HG02571 (cell line): ENCODE measurements around the gene PARD3.

Source experiments
- ATAC-seq: cut with Tn5 transposase; IDR thresholded peaks from one replicate; pipeline ENCODE4 v1.9.1; 2021; ENCODE audit warnings: mild to moderate bottlenecking, moderate library complexity; ENCODE audit not compliant: unreplicated experiment

The PARD3 gene

GRCh38 chr10:34244756-34245484 is 570.2 kb downstream of the PARD3 start:
- ATAC-seq, result no peak

GRCh38 chr10:34241226-34242000 is 573.7 kb downstream of the PARD3 start:
- ATAC-seq, result no peak

- no peak for ATAC-seq
Observed at GRCh38 chr10:34240039-34240438, 575.1 kb downstream of the PARD3 start.

DNA sequence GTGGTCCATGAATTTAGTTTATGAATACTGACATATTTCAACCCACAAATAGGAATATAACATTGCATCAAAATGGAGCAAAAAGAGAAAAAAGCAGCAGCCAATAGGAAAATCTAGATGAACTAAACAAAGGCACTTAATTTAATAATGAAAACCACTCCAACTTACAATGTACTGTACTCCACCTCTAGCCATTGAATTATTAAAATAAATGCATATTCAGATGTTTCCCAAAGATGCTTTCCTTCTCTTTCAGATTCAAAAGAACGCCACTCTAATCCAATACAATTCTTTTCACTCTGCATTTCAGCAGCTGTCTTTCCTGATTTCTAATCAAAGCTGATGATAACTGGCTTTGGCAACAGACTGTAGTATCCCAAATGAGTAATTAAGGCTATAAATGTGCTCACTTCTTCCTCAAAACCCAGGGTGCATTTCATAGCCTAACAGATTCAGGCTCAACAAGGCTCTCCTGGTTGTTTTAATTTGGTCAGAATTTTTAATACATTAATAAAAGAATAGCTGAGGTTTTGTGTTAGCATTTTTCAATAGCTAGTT is 577.1 kb downstream of the PARD3 start:
- no peak for ATAC-seq

DNA sequence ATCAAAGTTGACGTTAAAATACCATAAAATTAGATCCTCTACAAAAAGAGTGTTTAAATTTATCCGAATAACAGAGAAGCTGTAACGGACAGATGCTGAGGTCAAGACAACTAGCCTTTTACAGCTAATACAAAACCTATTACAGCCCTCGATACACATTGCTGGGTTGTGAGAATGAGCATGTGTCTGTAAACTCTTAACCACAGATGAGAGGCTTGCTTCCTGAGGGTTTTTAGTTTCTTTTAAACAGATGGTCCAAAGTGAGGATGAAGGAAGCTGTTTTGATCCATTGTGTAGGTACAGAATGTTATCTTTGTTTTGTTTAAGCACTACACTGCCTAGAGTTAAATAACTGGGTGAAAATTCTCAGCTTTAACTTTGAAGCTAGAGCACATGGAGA is 578.2 kb downstream of the PARD3 start:
- no peak for ATAC-seq

GRCh38 chr10:34235164-34235832 is 579.8 kb downstream of the PARD3 start:
- no peak for ATAC-seq

DNA sequence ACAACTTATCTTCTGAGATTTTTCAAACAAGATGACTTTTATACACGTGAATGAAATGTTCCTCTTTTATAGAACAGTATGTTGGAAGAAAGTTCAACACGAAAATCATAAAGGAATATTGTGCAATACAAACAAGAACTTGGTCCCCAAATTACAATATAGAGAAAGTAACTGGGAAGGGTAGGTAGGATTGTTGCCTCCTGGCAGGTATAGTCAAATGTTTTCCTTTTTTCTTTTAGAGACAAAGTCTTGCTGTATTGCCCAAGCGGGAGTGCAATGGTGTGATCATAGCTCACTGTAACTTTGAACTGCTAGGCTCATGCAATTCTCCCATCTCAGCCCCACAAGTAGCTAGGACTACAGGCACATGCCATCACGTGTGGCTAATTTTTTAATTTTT is 582.6 kb downstream of the PARD3 start:
- ATAC-seq, result no peak

- ATAC-seq, result no peak
Observed at GRCh38 chr10:34231441-34232180, 583.5 kb downstream of the PARD3 start.

GRCh38 chr10:34229917-34230316 is 585.2 kb downstream of the PARD3 start:
- no peak for ATAC-seq

- no peak for ATAC-seq
Observed at GRCh38 chr10:34228066-34228465, 587.0 kb downstream of the PARD3 start.

GRCh38 chr10:34224639-34225038 is 590.5 kb downstream of the PARD3 start:
- no peak for ATAC-seq

GRCh38 chr10:34223658-34224057 is 591.4 kb downstream of the PARD3 start:
- ATAC-seq, result no peak

- no peak for ATAC-seq
Observed at GRCh38 chr10:34222359-34222758, 592.7 kb downstream of the PARD3 start.

DNA sequence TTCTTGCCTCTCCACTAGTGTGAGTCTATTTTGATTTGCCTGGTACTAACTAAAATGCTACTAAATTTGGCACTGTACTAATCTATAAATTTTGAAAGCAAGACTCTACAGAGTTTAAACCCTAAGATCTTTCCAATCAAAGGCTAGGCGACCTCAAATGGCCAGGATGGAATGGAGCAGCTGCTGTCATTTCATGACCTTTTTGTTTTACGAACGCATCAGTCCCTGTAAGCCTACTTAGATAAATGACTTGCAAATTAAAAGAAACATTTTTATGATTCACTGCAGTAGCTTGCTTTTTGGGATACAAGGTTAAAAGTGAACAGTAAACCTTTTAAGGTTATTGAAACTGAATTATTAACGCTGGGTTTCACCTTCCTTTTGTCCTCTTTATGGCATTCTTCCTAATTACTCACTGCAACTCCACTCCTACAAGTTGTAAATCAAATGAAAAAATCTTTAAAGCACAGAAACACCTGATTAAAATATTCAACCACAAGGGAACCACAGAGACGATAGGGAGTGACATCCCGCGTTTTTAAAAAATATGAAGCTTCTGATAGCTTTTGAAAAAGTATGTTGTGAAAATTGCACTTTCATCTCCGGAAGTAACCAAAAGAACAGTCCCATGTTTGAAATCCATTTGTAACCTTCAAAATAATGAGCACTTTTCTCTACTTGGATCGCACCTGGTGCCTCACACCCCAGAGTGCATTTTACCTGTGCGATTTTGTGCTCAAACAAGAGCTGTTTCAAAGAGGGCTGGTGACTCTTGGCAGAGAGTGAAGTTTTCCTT is 595.1 kb downstream of the PARD3 start:
- no peak for ATAC-seq

DNA sequence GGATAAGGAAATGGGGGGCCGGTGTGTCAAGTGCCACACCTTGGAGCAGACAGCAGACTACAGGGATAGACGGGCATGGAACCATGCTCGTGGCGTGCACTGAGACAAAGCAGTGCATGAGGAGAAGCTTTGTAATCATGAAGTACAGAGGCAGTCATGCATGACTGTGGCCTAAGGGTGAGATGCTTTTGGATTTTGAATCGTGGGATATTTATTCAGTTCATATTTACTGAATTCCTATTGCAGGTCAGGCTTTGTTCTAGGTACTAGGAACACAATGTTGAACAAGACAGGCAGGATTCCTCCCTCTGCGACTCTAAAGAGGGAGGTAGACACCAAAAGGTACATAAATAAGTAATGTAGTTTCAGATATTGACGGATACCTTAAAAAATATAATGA is 597.6 kb downstream of the PARD3 start:
- no peak for ATAC-seq

- no peak for ATAC-seq
Observed at GRCh38 chr10:34216348-34216945, 598.6 kb downstream of the PARD3 start.

DNA sequence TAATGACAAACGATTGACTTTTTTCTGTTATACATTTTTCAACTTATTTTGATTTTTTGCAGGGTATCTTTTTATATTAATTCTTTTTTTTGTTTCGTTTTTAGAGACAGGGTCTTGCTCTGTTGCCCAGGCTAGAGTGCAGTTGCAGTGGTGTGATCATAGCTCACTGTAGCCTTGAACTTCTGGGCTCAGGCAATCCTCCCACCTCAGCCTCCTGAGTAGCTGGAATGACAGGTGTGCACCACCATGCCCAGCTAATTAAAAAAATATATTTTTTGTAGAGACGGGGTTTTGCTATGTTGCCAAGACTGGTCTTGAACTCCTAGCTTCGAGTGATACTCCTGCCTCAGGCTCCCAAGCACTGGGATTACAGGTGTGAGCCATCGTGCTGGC is 601.3 kb downstream of the PARD3 start:
- ATAC-seq, result no peak

GRCh38 chr10:34213193-34213804 is 601.8 kb downstream of the PARD3 start:
- ATAC-seq, result no peak

- no peak for ATAC-seq
Observed at GRCh38 chr10:34207343-34207742, 607.8 kb downstream of the PARD3 start.
